Ascending aorta (tissue), 2 donors: ENCODE data around the gene BAG5. TPM values are rescaled to one million over a fixed set of nuclear protein-coding genes. Genes with fewer than 3 reads are reported as not detected.
A peak's percentile ranks its signal among the peaks of the same experiment; 100 is the strongest.

Experiments used
- DNase-seq, 2 donors: peaks; one replicate each; pipeline ENCODE4 v3.0.0-alpha.2; 2019; ENCODE audit warnings: low spot score in 2 of 2
- H3K27ac ChIP-seq, 2 donors: fragments of 200-600 bp; sonication (generic); one replicate each; pipeline ENCODE4 v1.5.1; 2016 to 2017; ENCODE audit warnings: mild to moderate bottlenecking in 1 of 2
- H3K27me3 ChIP-seq: fragments of 200-600 bp; sonication (generic); one replicate; pipeline ENCODE4 v1.5.1; 2017
- H3K36me3 ChIP-seq, 2 donors: fragments of 200-600 bp; sonication (generic); one replicate each; pipeline ENCODE4 v1.5.1; 2016
- H3K4me1 ChIP-seq, 2 donors: fragments of 200-600 bp; sonication (generic); one replicate each; pipeline ENCODE4 v1.5.1; 2016 to 2017; ENCODE audit warnings: mild to moderate bottlenecking in 1 of 2
- H3K4me3 ChIP-seq, 2 donors: fragments of 200-600 bp; sonication (generic); one replicate each; pipeline ENCODE4 v1.5.1; 2016 to 2017; ENCODE audit warnings: mild to moderate bottlenecking in 1 of 2
- H3K9me3 ChIP-seq, 2 donors: fragments of 200-600 bp; sonication (generic); one replicate each; pipeline ENCODE4 v1.5.1; 2016
- intact Hi-C: fragments of 100-400 bp; cut with DNase I; formaldehyde crosslinking; loops from one replicate; pipeline ENCODE4 v1.15.1; 2023
- total RNA-seq: library from RNA; depleted of rRNA; stranded (reverse); fragments of >200 nt; gene quantifications from one replicate; pipeline ENCODE4 v1.1.0, GENCODE V29; 2016
- TF ChIP-seq, protein P1 (sequence below), 3 experiments: fragments of 200-600 bp in 2 of 3; fragments of 450-650 bp in 1 of 3; sonication (generic) in 2 of 3; IDR thresholded peaks; one replicate each; pipeline ENCODE4 v1.5.1; 2016 to 2019; ENCODE audit warnings: antibody characterized with exemption in 3 of 3, mild to moderate bottlenecking in 1 of 3, moderate library complexity in 1 of 3

Gene BAG5
- total RNA-seq, 1 donor from 2014 or later: 7.1 TPM

DNA sequence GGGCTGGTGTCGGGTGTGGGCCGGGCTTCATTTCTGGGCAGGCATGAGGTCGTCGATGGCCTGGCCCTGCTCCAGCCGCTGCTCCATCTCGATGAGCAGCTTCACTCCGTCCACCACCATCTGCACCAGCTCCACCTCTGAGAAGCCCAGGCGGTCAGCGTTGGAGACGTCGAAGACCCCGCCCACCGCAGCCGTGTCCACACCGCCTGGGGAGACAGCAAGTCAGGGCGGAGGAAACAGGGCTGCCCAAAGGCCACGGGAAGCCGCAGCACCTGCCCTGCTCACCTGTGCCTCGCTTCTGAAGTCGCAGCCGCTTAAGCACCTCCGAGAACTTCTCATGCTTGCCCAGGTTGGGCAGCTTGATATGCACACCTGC lies 42.6 kb downstream of the BAG5 start:
- H3K27ac ChIP-seq: peak overlapping the region; percentile 79 to 82
- peak in 1 of 2 donors; percentile 70 for DNase-seq
- H3K9me3 ChIP-seq: no peaks in the 10 kb centered on the region
- intact Hi-C loops: loop anchor here (5.0 kb wide), 1 partner anchor 107 kb away; the partner anchor contains the start of gene KLC1
- H3K27me3 ChIP-seq: no peaks in the 10 kb centered on the region
- H3K36me3 ChIP-seq: no peaks in the 10 kb centered on the region
- TF ChIP-seq, protein P1, sequence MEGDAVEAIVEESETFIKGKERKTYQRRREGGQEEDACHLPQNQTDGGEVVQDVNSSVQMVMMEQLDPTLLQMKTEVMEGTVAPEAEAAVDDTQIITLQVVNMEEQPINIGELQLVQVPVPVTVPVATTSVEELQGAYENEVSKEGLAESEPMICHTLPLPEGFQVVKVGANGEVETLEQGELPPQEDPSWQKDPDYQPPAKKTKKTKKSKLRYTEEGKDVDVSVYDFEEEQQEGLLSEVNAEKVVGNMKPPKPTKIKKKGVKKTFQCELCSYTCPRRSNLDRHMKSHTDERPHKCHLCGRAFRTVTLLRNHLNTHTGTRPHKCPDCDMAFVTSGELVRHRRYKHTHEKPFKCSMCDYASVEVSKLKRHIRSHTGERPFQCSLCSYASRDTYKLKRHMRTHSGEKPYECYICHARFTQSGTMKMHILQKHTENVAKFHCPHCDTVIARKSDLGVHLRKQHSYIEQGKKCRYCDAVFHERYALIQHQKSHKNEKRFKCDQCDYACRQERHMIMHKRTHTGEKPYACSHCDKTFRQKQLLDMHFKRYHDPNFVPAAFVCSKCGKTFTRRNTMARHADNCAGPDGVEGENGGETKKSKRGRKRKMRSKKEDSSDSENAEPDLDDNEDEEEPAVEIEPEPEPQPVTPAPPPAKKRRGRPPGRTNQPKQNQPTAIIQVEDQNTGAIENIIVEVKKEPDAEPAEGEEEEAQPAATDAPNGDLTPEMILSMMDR (IDR thresholded peaks at IDR 0.05): no peak
- peaks cover 25 to 34% of the 10 kb centered on the region in 2 donors for H3K4me1 ChIP-seq
- H3K4me3 ChIP-seq: no peak overlapping the region

DNA sequence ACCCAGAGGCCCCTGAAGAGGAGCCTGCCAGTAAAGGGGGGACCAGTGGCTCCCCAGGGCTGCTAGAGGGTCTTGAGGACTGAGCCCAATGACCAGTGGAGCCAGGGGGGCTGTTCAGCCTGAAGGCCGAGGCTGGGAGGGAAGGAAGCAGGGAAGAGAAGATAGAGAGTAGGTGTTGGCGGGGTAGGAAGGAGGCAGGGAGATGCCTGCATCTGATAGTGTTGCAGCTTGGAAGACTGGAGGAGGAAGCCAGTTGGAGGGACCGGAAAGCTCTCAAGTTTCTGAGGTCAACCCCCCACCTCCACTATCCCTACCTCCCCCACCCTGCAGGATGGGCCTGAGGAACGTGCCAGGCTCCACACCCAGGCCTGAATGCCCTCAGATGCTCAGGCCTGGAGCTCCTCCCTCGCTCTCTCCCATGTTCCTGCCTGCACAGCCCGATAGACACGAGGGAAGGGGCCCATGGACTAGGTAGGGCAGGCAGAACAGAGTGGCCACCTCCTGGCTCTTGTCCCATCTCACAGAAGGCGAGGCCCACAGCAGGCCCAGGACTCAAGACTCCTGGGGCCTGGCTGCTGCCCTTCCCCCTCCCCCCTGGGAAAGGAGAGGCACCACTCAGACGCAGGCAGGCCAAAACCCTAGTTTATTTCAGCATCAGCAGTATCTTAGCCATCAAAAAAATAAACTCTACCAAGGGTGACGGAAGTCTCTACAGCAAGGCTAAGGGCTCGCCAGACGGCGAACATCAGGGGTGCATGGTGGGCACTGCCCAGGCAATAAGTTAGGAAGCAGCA lies 43.2 kb downstream of the BAG5 start:
- Histone ChIP-seq H3K9me3 (no peaks in the 10 kb centered on the region), H3K27me3 (no peaks in the 10 kb centered on the region), H3K4me3 (no peak overlapping the region), H3K27ac (peak overlapping the region; percentile 79 to 82), H3K36me3 (no peaks in the 10 kb centered on the region), H3K4me1 (peaks cover 25 to 37% of the 10 kb centered on the region in 2 donors)
- intact Hi-C loops: loop anchor here (5.0 kb wide), 1 partner anchor 108 kb away; the partner anchor contains the start of gene KLC1
- DNase-seq: no peak
- TF ChIP-seq, protein P1 (IDR thresholded peaks at IDR 0.05): no peak

DNA sequence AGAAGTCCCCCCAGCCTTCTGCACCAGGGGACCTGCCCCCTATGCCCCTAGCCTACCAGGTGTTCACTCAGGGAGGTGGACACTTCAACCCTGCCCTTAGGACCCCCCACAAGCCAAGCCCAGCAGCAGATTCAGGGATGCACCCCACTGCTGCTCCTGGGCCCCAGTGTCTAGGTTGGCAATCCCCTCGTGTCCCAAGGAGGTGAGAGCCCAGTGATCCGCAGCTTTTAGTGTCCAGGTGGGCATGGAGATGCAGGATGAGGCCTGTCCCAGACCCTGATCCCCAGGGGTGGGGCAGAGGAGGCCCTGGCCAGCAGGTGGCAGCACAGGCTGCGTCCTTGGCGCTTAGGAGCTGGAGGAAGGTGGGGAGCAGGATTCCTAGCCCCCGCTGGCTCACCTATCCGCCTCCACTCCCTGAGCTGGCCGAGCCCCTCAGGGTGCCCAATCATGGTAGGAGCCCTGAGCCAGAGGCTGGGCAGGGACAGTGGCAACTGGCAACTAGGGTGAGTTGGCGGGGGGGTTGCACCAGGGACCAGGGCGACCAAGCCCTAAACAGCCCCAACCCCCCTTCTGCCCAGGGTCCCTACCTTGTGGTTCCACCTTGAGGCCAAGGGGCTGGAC lies 43.9 kb downstream of the BAG5 start:
- intact Hi-C loops: loop anchor here (1.0 to 5.0 kb wide), 2 partner anchors 29 to 109 kb away; partner anchors contain the start of gene KLC1
- DNase-seq: no peak
- no peaks in the 10 kb centered on the region for H3K27me3 ChIP-seq

DNA sequence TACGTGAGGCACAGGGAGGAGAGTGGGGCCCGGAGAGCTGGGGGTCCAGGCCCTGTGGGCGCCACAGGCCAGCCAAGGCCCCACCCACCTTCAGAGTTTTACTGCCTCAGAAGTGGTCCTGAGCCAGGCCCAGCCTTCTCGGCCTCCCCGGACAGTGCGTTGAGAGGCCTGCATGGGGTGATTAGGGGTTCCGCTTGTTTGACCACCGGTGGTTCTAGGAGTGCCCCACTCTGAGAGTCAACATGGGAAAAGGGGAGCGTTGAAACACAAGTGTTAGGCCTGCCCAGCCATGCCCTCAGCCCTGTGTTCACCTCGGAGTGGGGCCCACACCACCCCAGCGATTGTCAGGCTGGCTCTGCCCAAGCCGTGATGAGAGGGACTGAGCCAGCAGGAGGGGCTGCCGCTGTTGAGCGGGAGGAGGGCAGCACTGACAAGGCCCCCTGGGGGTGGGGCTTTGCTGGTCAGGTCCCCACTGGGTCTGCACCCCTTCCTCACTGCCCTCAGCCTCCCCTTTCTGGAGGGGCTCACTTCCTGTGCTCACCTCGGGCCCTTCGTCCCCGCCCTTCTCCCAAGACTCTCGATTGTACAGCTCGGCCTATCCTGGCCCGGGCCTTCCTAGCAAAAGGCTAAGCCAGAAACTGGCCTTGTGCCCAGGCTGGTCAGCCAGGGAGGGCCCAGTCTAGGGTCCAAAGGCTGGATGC lies 44.6 kb downstream of the BAG5 start:
- Histone ChIP-seq H3K27me3 (no peaks in the 10 kb centered on the region), H3K4me3 (no peak overlapping the region), H3K36me3 (no peaks in the 10 kb centered on the region), H3K27ac (peak overlapping the region; percentile 79 to 82), H3K4me1 (peaks cover 30 to 45% of the 10 kb centered on the region in 2 donors), H3K9me3 (no peaks in the 10 kb centered on the region)
- intact Hi-C loops: loop anchor here (1.0 to 5.0 kb wide), 2 partner anchors 29 to 109 kb away; partner anchors contain the start of gene KLC1
- DNase-seq: no peak
- TF ChIP-seq, protein P1 (IDR thresholded peaks at IDR 0.05): no peak

More for the DNA sequence above, 43.9 kb downstream of the BAG5 start:
- Histone ChIP-seq H3K4me1 (peaks cover 31 to 43% of the 10 kb centered on the region in 2 donors), H3K27ac (peak overlapping the region; percentile 79 to 82), H3K9me3 (no peaks in the 10 kb centered on the region), H3K4me3 (no peak overlapping the region), H3K36me3 (no peaks in the 10 kb centered on the region)
- TF ChIP-seq, protein P1 (IDR thresholded peaks at IDR 0.05): peak; percentile 87 to 96 (median 89)

DNA sequence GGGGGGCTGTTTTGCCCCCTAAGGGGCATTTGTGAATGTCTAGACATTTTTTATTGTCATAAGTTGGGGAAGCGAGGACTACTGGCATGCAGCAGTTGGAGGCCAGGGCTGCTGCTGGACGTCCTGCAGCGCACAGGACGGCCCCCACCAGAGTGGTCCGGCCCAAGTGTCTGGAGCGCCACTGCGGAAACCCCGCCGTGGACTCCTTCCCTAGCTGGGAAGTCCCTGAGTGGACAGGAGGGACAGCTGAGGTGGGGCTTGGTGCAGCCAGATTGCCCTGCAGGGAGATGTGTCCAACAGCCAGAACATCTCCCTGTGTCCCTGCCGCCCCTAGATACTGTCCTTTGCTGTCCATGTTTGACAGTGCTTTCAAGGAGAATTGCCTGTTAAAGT lies 45.3 kb downstream of the BAG5 start:
- Histone ChIP-seq H3K4me3 (no peak overlapping the region), H3K4me1 (peaks cover 33 to 51% of the 10 kb centered on the region in 2 donors), H3K9me3 (no peaks in the 10 kb centered on the region), H3K36me3 (no peaks in the 10 kb centered on the region), H3K27ac (peak overlapping the region; percentile 79 to 82), H3K27me3 (no peaks in the 10 kb centered on the region)
- TF ChIP-seq, protein P1 (IDR thresholded peaks at IDR 0.05): no peak
- DNase-seq: no peak
- intact Hi-C loops: loop anchor here (5.0 kb wide), 1 partner anchor 110 kb away; the partner anchor contains the start of gene KLC1
